Activated T-helper 1 cell treated with Interleukin-2 at 50 U/mL for 16 hours (primary cell): ENCODE data around the gene PAQR4.

Experiments
- DNase-seq: peaks from one replicate; pipeline ENCODE4 v3.0.0-alpha.2; 2020; ENCODE audit warnings: low read depth

The PAQR4 gene

DNA sequence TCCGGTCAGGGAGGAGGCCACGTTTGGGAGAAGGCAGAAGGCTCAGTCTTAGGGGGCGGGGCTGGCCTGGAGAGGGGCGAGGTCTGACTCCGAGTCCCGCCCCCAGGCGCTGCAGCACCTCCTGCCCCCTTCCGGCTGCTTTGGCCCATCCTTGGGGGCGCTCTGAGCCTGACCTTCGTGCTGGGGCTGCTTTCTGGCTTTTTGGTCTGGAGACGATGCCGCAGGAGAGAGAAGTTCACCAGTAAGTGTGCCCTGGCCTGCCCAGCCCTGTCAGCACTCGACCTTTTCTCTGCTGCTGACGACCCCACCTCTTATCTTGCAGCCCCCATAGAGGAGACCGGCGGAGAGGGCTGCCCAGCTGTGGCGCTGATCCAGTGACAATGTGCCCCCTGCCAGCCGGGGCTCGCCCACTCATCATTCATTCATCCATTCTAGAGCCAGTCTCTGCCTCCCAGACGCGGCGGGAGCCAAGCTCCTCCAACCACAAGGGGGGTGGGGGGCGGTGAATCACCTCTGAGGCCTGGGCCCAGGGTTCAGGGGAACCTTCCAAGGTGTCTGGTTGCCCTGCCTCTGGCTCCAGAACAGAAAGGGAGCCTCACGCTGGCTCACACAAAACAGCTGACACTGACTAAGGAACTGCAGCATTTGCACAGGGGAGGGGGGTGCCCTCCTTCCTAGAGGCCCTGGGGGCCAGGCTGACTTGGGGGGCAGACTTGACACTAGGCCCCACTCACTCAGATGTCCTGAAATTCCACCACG lies 52.5 kb downstream of the PAQR4 start:
- peak; percentile 61 for DNase-seq

DNA sequence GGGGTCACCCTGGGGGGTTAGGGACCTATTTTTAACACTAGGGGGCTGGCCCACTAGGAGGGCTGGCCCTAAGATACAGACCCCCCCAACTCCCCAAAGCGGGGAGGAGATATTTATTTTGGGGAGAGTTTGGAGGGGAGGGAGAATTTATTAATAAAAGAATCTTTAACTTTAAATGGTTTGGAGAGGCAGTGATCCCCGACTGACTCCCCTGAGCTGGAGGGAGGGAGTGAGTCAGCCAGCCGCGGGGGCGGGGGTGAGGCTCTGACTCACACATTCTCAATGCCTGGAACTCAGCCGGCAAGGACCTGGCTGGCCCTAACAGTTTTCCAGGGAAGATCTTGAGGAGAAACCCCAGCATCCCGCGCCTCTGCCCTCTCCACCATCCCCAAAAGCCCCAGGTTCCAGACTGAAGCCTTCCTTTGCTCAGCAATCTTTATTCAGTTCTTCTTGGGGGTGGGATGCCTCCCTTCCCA lies 53.1 kb downstream of the PAQR4 start:
- peak; percentile 70 for DNase-seq

DNA sequence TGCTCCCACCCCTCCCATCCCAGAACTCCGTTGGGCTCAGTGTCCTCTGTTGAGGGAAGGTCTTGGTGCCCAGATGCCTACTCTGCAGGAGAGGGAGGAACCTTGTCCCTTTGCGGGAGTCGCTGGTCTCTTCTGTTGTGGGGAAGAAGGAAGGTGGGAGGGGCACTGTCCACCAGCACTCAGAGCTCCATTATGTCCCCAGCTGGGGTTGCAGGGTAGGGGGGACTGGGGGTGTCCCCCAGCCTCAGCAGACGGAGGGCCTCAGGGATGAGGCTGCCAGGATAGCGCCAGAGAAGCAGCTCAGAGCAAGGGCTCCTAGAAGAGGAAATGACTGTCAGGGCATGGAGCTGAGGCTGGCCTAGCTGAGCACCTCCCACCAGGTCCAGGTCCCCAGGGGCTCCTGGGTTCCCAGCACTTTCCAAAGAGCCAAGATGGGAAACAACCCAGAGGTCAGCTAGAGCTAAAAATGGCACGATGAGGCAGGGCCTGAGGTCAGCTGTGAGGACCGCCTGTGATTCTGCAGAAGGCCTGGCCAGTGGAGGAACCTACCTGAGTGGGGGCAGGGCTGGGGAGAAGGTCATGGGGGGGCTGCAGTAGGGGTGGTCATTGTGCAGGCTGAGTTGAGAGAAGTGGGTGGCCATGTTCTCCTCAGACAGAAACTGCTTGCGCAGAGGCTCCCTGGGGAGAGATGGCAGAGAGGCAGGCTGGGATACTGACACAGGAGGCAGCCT lies 53.7 kb downstream of the PAQR4 start:
- no peak for DNase-seq
